ENCODE data around the gene POLR2A.

DNA sequence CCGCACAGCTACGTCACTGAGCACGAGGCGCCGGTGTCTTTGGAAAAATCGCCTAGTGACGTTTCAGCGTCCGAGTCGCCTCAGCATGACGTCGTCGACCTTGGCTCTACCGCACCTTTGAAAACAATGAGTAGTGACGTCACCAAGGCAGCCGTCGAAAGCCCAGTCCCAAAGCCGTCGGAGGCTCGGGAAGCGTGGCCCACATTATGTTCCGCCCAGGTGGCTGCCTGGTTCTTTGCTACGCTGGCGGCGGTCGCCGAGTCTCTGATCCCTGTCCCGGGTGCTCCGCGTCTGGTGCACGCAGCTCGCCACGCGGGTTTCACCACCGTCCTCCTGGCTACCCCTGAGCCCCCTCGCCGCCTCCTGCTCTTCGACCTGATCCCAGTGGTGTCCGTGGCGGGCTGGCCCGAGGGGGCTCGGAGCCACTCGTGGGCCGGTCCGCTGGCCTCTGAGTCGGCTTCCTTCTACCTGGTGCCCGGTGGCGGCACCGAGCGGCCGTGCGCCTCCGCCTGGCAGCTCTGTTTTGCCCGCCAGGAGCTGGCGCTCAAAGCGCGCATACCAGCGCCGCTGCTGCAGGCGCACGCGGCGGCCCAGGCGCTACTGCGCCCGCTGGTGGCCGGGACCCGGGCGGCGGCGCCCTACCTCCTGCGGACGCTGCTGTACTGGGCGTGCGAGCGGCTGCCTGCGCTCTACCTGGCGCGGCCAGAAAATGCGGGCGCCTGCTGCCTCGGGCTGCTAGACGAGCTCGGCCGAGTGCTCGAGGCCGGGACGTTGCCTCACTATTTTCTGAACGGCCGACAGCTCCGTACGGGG is 47.4 kb upstream of the POLR2A start:
- TF ChIP-seq, protein P1, sequence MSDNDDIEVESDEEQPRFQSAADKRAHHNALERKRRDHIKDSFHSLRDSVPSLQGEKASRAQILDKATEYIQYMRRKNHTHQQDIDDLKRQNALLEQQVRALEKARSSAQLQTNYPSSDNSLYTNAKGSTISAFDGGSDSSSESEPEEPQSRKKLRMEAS (IDR thresholded peaks at IDR 0.05), result peak; percentile 96
- TF ChIP-seq RFX5 (IDR thresholded peaks at IDR 0.05) (no peak), RCOR1 (IDR thresholded peaks at IDR 0.05; ENCODE audit: low read depth, low read length) (no peak), POLR2A (IDR thresholded peaks at IDR 0.05; ENCODE audit: low read length) (no peak), TP53 (CRISPR knock-in tag; IDR thresholded peaks at IDR 0.05) (no peak), KDM5A (IDR thresholded peaks at IDR 0.05) (no peak), FOSB (CRISPR knock-in tag; IDR thresholded peaks at IDR 0.05) (no peak), MAZ (IDR thresholded peaks at IDR 0.05; ENCODE audit: borderline replicate concordance, low read depth, low read length) (no peak; the same call in 1 of the 2 replicates), BHLHE40 (IDR thresholded peaks at IDR 0.05; ENCODE audit: low read depth, low read length) (no peak; the same call in 1 of the 2 replicates)
- TF ChIP-seq, protein P2, sequence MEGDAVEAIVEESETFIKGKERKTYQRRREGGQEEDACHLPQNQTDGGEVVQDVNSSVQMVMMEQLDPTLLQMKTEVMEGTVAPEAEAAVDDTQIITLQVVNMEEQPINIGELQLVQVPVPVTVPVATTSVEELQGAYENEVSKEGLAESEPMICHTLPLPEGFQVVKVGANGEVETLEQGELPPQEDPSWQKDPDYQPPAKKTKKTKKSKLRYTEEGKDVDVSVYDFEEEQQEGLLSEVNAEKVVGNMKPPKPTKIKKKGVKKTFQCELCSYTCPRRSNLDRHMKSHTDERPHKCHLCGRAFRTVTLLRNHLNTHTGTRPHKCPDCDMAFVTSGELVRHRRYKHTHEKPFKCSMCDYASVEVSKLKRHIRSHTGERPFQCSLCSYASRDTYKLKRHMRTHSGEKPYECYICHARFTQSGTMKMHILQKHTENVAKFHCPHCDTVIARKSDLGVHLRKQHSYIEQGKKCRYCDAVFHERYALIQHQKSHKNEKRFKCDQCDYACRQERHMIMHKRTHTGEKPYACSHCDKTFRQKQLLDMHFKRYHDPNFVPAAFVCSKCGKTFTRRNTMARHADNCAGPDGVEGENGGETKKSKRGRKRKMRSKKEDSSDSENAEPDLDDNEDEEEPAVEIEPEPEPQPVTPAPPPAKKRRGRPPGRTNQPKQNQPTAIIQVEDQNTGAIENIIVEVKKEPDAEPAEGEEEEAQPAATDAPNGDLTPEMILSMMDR (IDR thresholded peaks at IDR 0.05), result peak; percentile 99

Measured in A549 (cell line).